ENCODE measurements around the gene RAB27B. TPM values are rescaled to one million over a fixed set of nuclear protein-coding genes. Genes with fewer than 3 reads are reported as not detected.

RAB27B gene
- total and polyA plus RNA-seq, 7 donors = 0.03 to 0.20 (median 0.06) TPM; not detected in 1

DNA sequence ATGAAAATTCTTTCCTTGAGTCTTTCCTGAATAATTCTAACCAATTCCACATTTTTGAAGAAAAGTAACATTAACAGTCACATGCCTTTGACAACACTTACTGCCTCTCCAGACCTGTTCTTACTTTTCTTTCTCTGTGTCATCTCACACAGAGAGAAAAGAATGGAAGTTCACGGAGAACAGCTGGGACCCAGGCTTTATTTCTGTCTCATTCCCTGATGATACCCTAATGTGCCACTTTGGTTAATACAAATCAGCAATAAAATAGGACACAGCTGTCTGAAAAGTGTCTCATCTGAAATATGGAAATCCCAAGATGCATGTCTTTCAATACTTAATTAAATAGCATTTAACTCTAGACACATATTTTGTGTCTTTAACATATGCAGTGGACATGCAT, 42.1 kb upstream of the RAB27B start:
- H3K4me3 ChIP-seq = no peak overlapping the region
- no peaks in the 10 kb centered on the region for H3K4me1 ChIP-seq
- no peaks in the 10 kb centered on the region for H3K27me3 ChIP-seq (ENCODE audit: insufficient read depth in 3 of 3, low read length in 2 of 3)
- DNase-seq (no peak), ATAC-seq (no peak)
- 50 to 79% (median 54%) methylated on average over 1 of the region's 1 CpG for WGBS, 3 donors
- H3K9me3 ChIP-seq = no peaks in the 10 kb centered on the region
- H3K36me3 ChIP-seq (ENCODE audit: insufficient read depth in 1 of 2, low read depth in 1 of 2) = no peaks in the 10 kb centered on the region
- no peak for TF ChIP-seq CTCF (IDR thresholded peaks at IDR 0.05)
- intact Hi-C loops (cut with DNase I) = no loop called here
- H3K27ac ChIP-seq = no peak overlapping the region

GRCh38 chr18:54787121-54787520, 41.2 kb upstream of the RAB27B start:
- no peaks in the 10 kb centered on the region for H3K36me3 ChIP-seq (ENCODE audit: insufficient read depth in 1 of 2, low read depth in 1 of 2)
- H3K4me3 ChIP-seq = no peak overlapping the region
- intact Hi-C loops (cut with DNase I) = no loop called here
- no peak for TF ChIP-seq CTCF (IDR thresholded peaks at IDR 0.05)
- DNase-seq (no peak), ATAC-seq (no peak)
- 23 to 26% (median 24%) methylated on average over 5 of the region's 5 CpGs for WGBS, 3 donors
- H3K4me1 ChIP-seq = no peaks in the 10 kb centered on the region
- no peaks in the 10 kb centered on the region for H3K9me3 ChIP-seq
- H3K27me3 ChIP-seq (ENCODE audit: insufficient read depth in 3 of 3, low read length in 2 of 3) = no peaks in the 10 kb centered on the region
- no peak overlapping the region for H3K27ac ChIP-seq

GRCh38 chr18:54787616-54788015, 40.7 kb upstream of the RAB27B start:
- H3K27me3 ChIP-seq (ENCODE audit: insufficient read depth in 3 of 3, low read length in 2 of 3) = no peaks in the 10 kb centered on the region
- no peak overlapping the region for H3K27ac ChIP-seq
- H3K4me3 ChIP-seq = no peak overlapping the region
- H3K9me3 ChIP-seq = no peaks in the 10 kb centered on the region
- DNase-seq = no peak
- H3K4me1 ChIP-seq = no peaks in the 10 kb centered on the region
- intact Hi-C loops (cut with DNase I) = no loop called here
- no peaks in the 10 kb centered on the region for H3K36me3 ChIP-seq (ENCODE audit: insufficient read depth in 1 of 2, low read depth in 1 of 2)
- ATAC-seq = no peak
- TF ChIP-seq CTCF (IDR thresholded peaks at IDR 0.05) = no peak

GRCh38 chr18:54790109-54790508, 38.2 kb upstream of the RAB27B start:
- Histone ChIP-seq H3K27ac (no peak overlapping the region), H3K4me3 (no peak overlapping the region), H3K27me3 (ENCODE audit: insufficient read depth in 3 of 3, low read length in 2 of 3) (no peaks in the 10 kb centered on the region), H3K9me3 (no peaks in the 10 kb centered on the region), H3K36me3 (ENCODE audit: insufficient read depth in 1 of 2, low read depth in 1 of 2) (no peaks in the 10 kb centered on the region), H3K4me1 (no peaks in the 10 kb centered on the region)
- DNase-seq (no peak), ATAC-seq (no peak)
- WGBS, 3 donors = 83 to 86% (median 85%) methylated on average over 1 of the region's 1 CpG
- TF ChIP-seq CTCF (IDR thresholded peaks at IDR 0.05) = no peak
- intact Hi-C loops (cut with DNase I) = no loop called here

GRCh38 chr18:54791657-54792056, 36.6 kb upstream of the RAB27B start:
- intact Hi-C loops (cut with DNase I) = no loop called here
- DNase-seq (no peak), ATAC-seq (no peak)
- Histone ChIP-seq H3K4me3 (no peak overlapping the region), H3K27me3 (ENCODE audit: insufficient read depth in 3 of 3, low read length in 2 of 3) (no peaks in the 10 kb centered on the region), H3K27ac (no peak overlapping the region), H3K4me1 (no peaks in the 10 kb centered on the region), H3K36me3 (ENCODE audit: insufficient read depth in 1 of 2, low read depth in 1 of 2) (no peaks in the 10 kb centered on the region), H3K9me3 (no peaks in the 10 kb centered on the region)
- WGBS, 3 donors = 65 to 82% (median 74%) methylated on average over 12 of the region's 12 CpGs
- no peak for TF ChIP-seq CTCF (IDR thresholded peaks at IDR 0.05)
